Upper lobe of left lung (tissue), 4 donors: ENCODE data around the gene NBEAL2.

Source experiments
- CTCF ChIP-seq, 6 experiments: fragments of 450-650 bp in 4 of 6; fragments of 200-600 bp in 2 of 6; sonication (generic) in 2 of 6; IDR thresholded peaks; one replicate each; pipeline ENCODE4 v1.5.1; 2016 to 2019; ENCODE audit warnings: antibody characterized with exemption in 6 of 6
- POLR2A ChIP-seq, 4 donors: fragments of 450-650 bp; IDR thresholded peaks; one replicate each; pipeline ENCODE4 v1.5.1; 2016 to 2017; ENCODE audit warnings: antibody characterized with exemption in 4 of 4, mild to moderate bottlenecking in 2 of 4
- POLR2AphosphoS5 ChIP-seq, 2 donors: sonication (generic); formaldehyde crosslinking; IDR thresholded peaks; one replicate each; pipeline ENCODE4 v1.5.1; 2017; ENCODE audit warnings: antibody characterized with exemption in 2 of 2

- TF ChIP-seq POLR2A (IDR thresholded peaks at IDR 0.05): no peak
- TF ChIP-seq CTCF (IDR thresholded peaks at IDR 0.05): no peak
- TF ChIP-seq POLR2AphosphoS5 (IDR thresholded peaks at IDR 0.05): no peak
Observed at GRCh38 chr3:46960081-46960701, 19.3 kb upstream of the NBEAL2 start.
